ENCODE measurements around the gene SRGAP2C. TPM values are rescaled to one million over a fixed set of nuclear protein-coding genes. Genes with fewer than 3 reads are reported as not detected.
"Not testable (repeated sequence)": the region's sequence is repeated elsewhere in the genome, so short reads cannot be mapped to it uniquely, and the experiment has no call there.

SRGAP2C gene
- total and polyA plus RNA-seq, 11 donors: 2.2 to 23.2 (median 7.7) TPM

DNA sequence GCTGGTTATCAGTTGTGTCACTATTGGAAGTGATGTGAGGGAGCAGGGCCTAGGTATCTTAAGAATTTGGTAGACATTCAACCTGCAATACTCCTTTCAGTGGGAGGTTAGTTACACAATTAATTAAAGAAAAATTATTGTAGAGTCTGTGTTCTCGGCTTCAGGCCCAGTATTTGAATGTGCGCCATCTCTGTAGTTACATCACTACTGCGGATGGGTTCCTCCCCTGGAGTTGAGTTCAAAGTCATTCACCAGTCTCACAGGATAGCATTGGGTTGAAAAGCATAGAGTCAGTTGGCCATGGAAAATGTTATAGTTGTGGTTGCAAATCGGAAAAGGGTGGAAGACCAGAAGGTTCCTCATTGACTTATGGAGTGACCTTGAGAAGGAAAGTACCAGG lies 111.8 kb downstream of the SRGAP2C start:
- H3K4me1 ChIP-seq; H3K36me3 ChIP-seq; ATAC-seq; H3K4me3 ChIP-seq; intact Hi-C loops (cut with DNase I); H3K9me3 ChIP-seq; H3K27me3 ChIP-seq; H3K27ac ChIP-seq; DNase-seq: not testable (repeated sequence)
- WGBS, 4 donors: no CpG with 5 or more reads among the region's 4 CpGs

DNA sequence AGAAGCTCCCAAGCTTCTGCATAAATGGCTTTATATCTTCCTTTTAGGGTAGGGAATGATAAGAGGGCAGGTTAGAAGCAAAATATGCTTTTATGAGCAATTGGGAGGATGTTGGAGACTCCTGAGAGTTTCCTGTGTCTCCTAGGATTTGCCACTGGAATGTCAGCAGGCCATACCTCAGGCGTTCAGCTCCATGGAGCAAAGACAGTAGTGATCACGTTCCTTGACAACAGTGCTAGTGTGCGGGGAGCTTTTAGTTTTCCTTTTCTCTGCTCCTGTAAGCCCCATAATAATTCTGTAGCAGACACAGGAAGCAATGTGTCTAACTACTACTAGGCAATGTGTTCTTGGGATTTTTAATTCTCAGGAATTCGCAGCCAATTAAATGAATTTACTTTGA lies 113.8 kb downstream of the SRGAP2C start:
- WGBS, 4 donors: no CpG with 5 or more reads among the region's 4 CpGs
- H3K4me3 ChIP-seq; H3K27ac ChIP-seq; intact Hi-C loops (cut with DNase I); DNase-seq; ATAC-seq; H3K9me3 ChIP-seq; H3K4me1 ChIP-seq; H3K36me3 ChIP-seq; H3K27me3 ChIP-seq: not testable (repeated sequence)

GRCh38 chr1:121299514-121300149 lies 114.9 kb downstream of the SRGAP2C start:
- H3K4me1 ChIP-seq; intact Hi-C loops (cut with DNase I); ATAC-seq; DNase-seq; H3K4me3 ChIP-seq; H3K27ac ChIP-seq; H3K9me3 ChIP-seq; H3K36me3 ChIP-seq; H3K27me3 ChIP-seq: not testable (repeated sequence)
- 66 to 79% (median 72%) methylated on average over 2 to 5 of the region's 6 CpGs for WGBS, 4 donors

GRCh38 chr1:121301876-121302275 lies 117.1 kb downstream of the SRGAP2C start:
- H3K27me3 ChIP-seq; H3K4me3 ChIP-seq; H3K27ac ChIP-seq; DNase-seq; ATAC-seq; H3K4me1 ChIP-seq; H3K36me3 ChIP-seq; H3K9me3 ChIP-seq; intact Hi-C loops (cut with DNase I): not testable (repeated sequence)
- 93 to 100% (median 98%) methylated on average over 1 to 2 of the region's 2 CpGs for WGBS, 4 donors

DNA sequence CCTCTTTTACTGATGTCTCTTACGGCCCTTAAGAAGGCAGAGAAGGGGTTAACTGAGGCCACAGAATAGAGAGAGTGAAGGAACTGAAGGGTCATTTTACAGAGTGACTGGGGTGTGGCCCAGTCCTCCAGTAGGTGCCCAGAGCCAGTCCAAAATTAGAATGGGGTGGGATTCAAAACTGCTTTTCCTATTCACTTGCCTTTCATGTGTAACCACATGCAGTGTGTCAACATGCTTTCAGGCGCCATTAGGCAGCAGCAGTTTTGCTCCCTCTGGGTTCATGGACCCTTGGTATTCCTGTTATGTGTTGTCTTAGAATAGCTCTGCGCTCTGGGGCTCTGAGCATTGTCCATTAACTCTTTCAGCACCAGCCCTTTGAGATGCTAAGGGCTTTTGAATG lies 123.0 kb downstream of the SRGAP2C start:
- H3K9me3 ChIP-seq; H3K27me3 ChIP-seq; H3K27ac ChIP-seq; intact Hi-C loops (cut with DNase I); H3K4me3 ChIP-seq; H3K4me1 ChIP-seq; H3K36me3 ChIP-seq: not testable (repeated sequence)
- DNase-seq (peak in 1 of 5 donors; percentile 20), ATAC-seq (peak in 2 of 4 donors; percentile 24 to 36)
- 0 to 52% (median 49%) methylated on average over 1 to 3 of the region's 3 CpGs; no CpG with 5 or more reads in 1 of the 4 donors for WGBS, 4 donors

- ATAC-seq: peak in 1 of 4 donors; percentile 20
- intact Hi-C loops (cut with DNase I); H3K9me3 ChIP-seq; H3K4me3 ChIP-seq; H3K36me3 ChIP-seq; H3K4me1 ChIP-seq; DNase-seq; H3K27ac ChIP-seq; H3K27me3 ChIP-seq: not testable (repeated sequence)
Observed at GRCh38 chr1:121315509-121315908, 130.7 kb downstream of the SRGAP2C start.

DNA sequence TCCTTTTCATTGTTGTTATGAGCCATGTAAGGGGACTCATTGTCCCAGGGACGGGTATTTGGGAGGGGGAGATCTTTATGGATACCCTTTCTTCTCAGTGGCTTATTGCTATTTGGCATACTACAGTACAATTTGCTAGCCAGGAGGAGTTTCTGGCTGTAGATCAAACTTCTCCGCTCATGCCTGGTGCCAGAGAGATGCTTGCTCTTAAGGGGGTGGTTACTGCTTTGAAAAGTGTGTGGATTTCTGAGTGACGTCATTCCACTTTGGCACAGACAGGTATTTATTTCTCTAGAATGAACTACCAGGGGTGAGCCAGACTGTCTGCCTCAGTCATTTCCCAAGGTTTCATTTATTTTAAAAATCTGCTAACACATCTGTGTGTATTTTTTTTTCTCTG lies 131.3 kb downstream of the SRGAP2C start:
- H3K27me3 ChIP-seq; intact Hi-C loops (cut with DNase I); H3K27ac ChIP-seq; H3K4me1 ChIP-seq; H3K4me3 ChIP-seq; H3K36me3 ChIP-seq; H3K9me3 ChIP-seq; DNase-seq: not testable (repeated sequence)
- peak in 3 of 4 donors; percentile 65 to 85 (median 73) for ATAC-seq
- 46 to 67% (median 55%) methylated on average over 2 to 3 of the region's 3 CpGs; no CpG with 5 or more reads in 1 of the 4 donors for WGBS, 4 donors

GRCh38 chr1:121317491-121318468 lies 133.0 kb downstream of the SRGAP2C start:
- intact Hi-C loops (cut with DNase I); H3K4me1 ChIP-seq; H3K36me3 ChIP-seq; H3K9me3 ChIP-seq; H3K27me3 ChIP-seq; H3K27ac ChIP-seq; H3K4me3 ChIP-seq: not testable (repeated sequence)
- ATAC-seq (peak; percentile 58 to 83 (median 68)), DNase-seq (peak in 2 of 5 donors; percentile 15 to 17)
- WGBS, 4 donors: 53 to 80% methylated on average over 1 to 3 of the region's 11 CpGs; no CpG with 5 or more reads in 2 of the 4 donors

GRCh38 chr1:121318687-121319086 lies 133.9 kb downstream of the SRGAP2C start:
- H3K4me3 ChIP-seq; H3K36me3 ChIP-seq; H3K27me3 ChIP-seq; H3K4me1 ChIP-seq; H3K9me3 ChIP-seq; H3K27ac ChIP-seq; intact Hi-C loops (cut with DNase I): not testable (repeated sequence)
- peak in 1 of 5 donors; percentile 8 for DNase-seq
- WGBS, 4 donors: 0 to 20% (median 11%) methylated on average over 1 of the region's 2 CpGs
- peak in 1 of 4 donors; percentile 23 for ATAC-seq

GRCh38 chr1:121321660-121322059 lies 136.9 kb downstream of the SRGAP2C start:
- H3K4me1 ChIP-seq; H3K27me3 ChIP-seq; ATAC-seq; DNase-seq; H3K9me3 ChIP-seq; H3K36me3 ChIP-seq; H3K27ac ChIP-seq; intact Hi-C loops (cut with DNase I); H3K4me3 ChIP-seq: not testable (repeated sequence)
- WGBS, 4 donors: no CpG with 5 or more reads among the region's 1 CpG

DNA sequence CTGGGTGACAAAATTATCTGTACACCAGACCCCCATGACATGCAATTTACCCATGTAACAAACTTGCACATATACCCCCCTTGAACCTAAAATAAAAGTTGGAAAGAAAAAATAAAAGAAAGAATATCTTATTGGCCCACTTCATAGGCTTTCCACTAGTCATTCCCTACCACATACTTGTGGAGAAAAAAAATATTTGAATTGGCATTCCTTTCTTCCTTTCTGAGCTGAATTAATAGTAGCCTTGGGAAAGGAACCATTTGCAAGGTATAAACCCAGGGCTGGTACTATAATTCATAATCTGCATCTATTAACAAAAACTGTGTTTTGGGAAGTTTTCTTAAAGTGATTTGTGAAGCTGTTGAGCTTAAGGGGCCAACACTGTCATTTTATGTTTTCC lies 140.0 kb downstream of the SRGAP2C start:
- H3K36me3 ChIP-seq; H3K4me3 ChIP-seq; DNase-seq; H3K27ac ChIP-seq; H3K9me3 ChIP-seq; H3K27me3 ChIP-seq; intact Hi-C loops (cut with DNase I); H3K4me1 ChIP-seq; ATAC-seq: not testable (repeated sequence)
